GM10266 (cell line): ENCODE measurements around the gene ZNHIT6.

Source experiments
- DNase-seq: peaks from one replicate; pipeline ENCODE4 v3.0.0; 2012; ENCODE audit errors: extremely low spot score
- CTCF ChIP-seq: IDR thresholded peaks from 2 replicates; pipeline ENCODE4 v1.5.1; 2012; ENCODE audit warnings: mild to moderate bottlenecking, low read depth; ENCODE audit not compliant: control insufficient read depth, insufficient read depth; ENCODE audit errors: missing control alignments

Gene ZNHIT6, protein sequence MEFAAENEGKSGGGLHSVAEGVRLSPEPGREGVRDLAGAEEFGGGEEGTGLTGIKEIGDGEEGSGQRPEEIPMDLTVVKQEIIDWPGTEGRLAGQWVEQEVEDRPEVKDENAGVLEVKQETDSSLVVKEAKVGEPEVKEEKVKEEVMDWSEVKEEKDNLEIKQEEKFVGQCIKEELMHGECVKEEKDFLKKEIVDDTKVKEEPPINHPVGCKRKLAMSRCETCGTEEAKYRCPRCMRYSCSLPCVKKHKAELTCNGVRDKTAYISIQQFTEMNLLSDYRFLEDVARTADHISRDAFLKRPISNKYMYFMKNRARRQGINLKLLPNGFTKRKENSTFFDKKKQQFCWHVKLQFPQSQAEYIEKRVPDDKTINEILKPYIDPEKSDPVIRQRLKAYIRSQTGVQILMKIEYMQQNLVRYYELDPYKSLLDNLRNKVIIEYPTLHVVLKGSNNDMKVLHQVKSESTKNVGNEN

DNA sequence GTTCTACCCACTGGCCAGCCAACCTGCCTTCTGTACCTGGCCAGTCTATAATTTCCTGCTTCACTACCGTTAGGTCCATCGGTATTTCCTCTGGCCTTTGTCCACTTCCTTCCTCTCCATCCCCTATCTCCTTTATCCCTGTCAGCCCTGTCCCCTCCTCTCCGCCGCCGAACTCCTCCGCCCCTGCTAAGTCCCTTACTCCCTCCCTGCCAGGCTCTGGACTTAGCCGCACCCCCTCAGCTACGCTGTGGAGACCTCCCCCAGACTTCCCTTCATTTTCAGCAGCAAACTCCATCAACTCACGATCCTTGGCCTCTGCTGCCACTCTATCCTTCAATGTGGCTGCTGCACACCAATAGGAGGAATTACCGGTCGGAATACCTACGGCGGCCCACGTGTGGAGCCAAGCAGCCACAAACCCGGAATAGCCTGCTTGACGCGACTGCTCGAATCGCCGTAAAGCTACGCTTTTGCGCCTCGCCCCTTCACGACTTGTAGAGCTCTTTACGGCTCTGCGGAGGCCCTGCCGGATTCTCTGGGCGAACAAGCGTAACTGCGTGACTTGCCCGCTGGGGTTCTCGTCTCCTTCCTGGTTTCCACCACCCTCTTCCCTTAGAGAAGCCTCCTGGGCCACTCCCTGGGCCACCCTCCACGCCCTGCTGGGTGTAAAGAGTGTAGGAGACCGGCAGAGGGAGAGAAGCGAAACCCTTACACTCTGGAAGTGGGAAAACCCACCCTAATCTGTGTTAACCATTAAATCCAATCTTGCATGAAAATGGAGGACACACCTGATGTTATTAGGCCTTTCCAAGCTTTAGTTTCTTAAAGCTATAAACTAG is at the start of gene ZNHIT6:
Gene ZNHIT6 (minus strand): TSS at position 444 of the 839 bp plus-strand sequence. CDS start 149 bp downstream, at position 295.
- TF ChIP-seq CTCF = no peak
- DNase-seq = peak; percentile 78

GRCh38 chr1:85756864-85757263 is 48.6 kb upstream of the ZNHIT6 start:
- DNase-seq = no peak
- no peak for TF ChIP-seq CTCF

- no peak for TF ChIP-seq CTCF
- DNase-seq = no peak
These were observed 39.9 kb upstream of the ZNHIT6 start for GRCh38 chr1:85748120-85748519.

- no peak for TF ChIP-seq CTCF
- DNase-seq = no peak
These were observed 38.5 kb upstream of the ZNHIT6 start for GRCh38 chr1:85746777-85747176.

DNA sequence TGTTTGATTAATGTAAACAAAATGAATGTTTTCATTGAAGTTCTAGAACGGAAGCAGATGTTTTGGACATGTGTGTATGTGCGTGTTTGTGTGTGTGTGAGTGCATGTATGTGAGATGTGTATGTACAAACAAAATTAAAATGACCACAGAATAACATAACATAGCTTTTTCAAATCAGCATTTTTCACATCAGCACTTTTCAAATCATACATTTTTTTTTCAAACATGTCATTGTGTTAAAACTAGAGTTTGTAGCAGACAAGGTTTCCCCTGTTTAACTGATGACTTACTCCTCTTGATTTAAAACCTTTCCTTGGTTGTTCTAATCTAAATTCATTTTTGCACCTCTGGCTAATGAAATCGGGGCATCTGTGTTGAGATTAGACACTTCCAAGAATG is 35.6 kb upstream of the ZNHIT6 start:
- TF ChIP-seq CTCF = no peak
- no peak for DNase-seq

DNA sequence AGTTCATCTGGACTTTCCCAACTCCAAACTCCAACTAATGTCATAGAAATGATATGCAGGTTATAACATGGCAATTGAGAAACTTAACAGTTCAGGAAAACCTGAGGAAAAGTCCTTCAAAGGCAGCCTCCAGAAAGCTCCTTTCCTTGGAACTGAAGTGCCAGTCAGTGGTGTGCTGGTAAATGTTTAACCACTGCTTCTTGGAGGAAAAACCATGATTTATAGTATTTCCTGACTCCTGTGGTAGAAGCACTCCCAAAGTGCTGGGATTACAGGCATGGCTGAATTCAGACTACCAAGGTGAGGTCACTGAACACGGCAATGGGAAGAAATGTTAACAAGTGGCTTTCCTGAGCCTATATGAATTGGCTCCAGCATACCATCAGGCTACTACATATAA is 26.7 kb upstream of the ZNHIT6 start:
- TF ChIP-seq CTCF = no peak
- no peak for DNase-seq
